A673 (cell line): ENCODE data around the gene CUX1. TPM values are rescaled to one million over a fixed set of nuclear protein-coding genes. Genes with fewer than 3 reads are reported as not detected.

Experiments
- BruUV-seq: library from RNA; stranded (reverse); fragments of 400-500 nt; replicated peaks from 2 replicates; lab custom pipeline; 2021; lab: Mats Ljungman, UMichigan
- CTCF ChIA-PET: fragments of 300-600 bp; sonication (Branson Sonifier 250); formaldehyde crosslinking; loops from one replicate; lab custom pipeline; 2022; ENCODE audit warnings: antibody characterized with exemption; lab: Charles Lee
- POLR2A ChIA-PET: fragments of 300-600 bp; sonication (Branson Sonifier 250); formaldehyde crosslinking; loops from one replicate; lab custom pipeline; 2022; ENCODE audit warnings: antibody characterized with exemption; ENCODE audit not compliant: low non-redundant PET; lab: Charles Lee
- DNase-seq: peaks from one replicate; pipeline ENCODE4 v3.0.0-alpha.2; 2015; ENCODE audit warnings: low spot score
- H3K27ac ChIP-seq: fragments of 200-600 bp; sonication (generic); 2 replicates; pipeline ENCODE4 v1.5.1; 2016; ENCODE audit warnings: mixed run types, low read depth, mild to moderate bottlenecking, mixed read lengths, antibody characterized with exemption, low read length; ENCODE audit not compliant: poor library complexity, severe bottlenecking
- H3K27me3 ChIP-seq: fragments of 200-600 bp; sonication (generic); replicated peaks from 2 replicates; pipeline ENCODE4 v1.6.1; 2017; ENCODE audit warnings: mixed run types, low read depth, mild to moderate bottlenecking, mixed read lengths, antibody characterized with exemption, low read length; ENCODE audit not compliant: insufficient read depth, poor library complexity
- H3K36me3 ChIP-seq: fragments of 200-600 bp; sonication (generic); 2 replicates; pipeline ENCODE4 v1.6.1; 2016; ENCODE audit warnings: mixed run types, mild to moderate bottlenecking, mixed read lengths, antibody characterized with exemption, low read length; ENCODE audit not compliant: insufficient read depth, poor library complexity, severe bottlenecking
- H3K4me1 ChIP-seq: fragments of 200-600 bp; sonication (generic); 2 replicates; pipeline ENCODE4 v1.6.1; 2017; ENCODE audit warnings: mixed run types, mild to moderate bottlenecking, mixed read lengths, antibody characterized with exemption, low read length; ENCODE audit not compliant: insufficient read depth, poor library complexity, severe bottlenecking
- H3K4me3 ChIP-seq: fragments of 200-600 bp; sonication (generic); 2 replicates; pipeline ENCODE4 v1.5.1; 2016; ENCODE audit warnings: low read depth, mixed run types, mild to moderate bottlenecking, mixed read lengths, low read length; ENCODE audit not compliant: poor library complexity, severe bottlenecking
- H3K9me3 ChIP-seq: fragments of 200-600 bp; sonication (generic); 2 replicates; pipeline ENCODE4 v1.6.1; 2016; ENCODE audit warnings: mixed run types, low read depth, mild to moderate bottlenecking, mixed read lengths, antibody characterized with exemption, low read length; ENCODE audit not compliant: poor library complexity, severe bottlenecking
- EZH2 ChIP-seq: fragments of 200-600 bp; sonication (generic); IDR thresholded peaks from 2 replicates; pipeline ENCODE4 v1.6.1; 2017; ENCODE audit warnings: borderline replicate concordance, low read depth, mild to moderate bottlenecking, mixed read lengths, antibody characterized with exemption, low read length; ENCODE audit not compliant: poor library complexity, severe bottlenecking
- intact Hi-C: fragments of 100-400 bp; cut with micrococcal nuclease; formaldehyde crosslinking; loops from one replicate; pipeline ENCODE4 v1.10.0; 2022; ENCODE audit not compliant: unreplicated experiment
- total RNA-seq: library from RNA; stranded (reverse); gene quantifications from 2 replicates; pipeline ENCODE4 v1.2.3, GENCODE V29; 2021
- TF ChIP-seq, protein P1 (sequence below): fragments of 300-800, 200-600 bp; sonication (generic); conservative IDR thresholded peaks from 2 replicates; pipeline ENCODE4 v1.5.1; 2017; ENCODE audit warnings: low read depth, mild to moderate bottlenecking, antibody characterized with exemption, low read length, moderate library complexity, mixed read lengths

CUX1 gene
- total RNA-seq, 1 experiment from 2014 or later = 49.4 TPM

DNA sequence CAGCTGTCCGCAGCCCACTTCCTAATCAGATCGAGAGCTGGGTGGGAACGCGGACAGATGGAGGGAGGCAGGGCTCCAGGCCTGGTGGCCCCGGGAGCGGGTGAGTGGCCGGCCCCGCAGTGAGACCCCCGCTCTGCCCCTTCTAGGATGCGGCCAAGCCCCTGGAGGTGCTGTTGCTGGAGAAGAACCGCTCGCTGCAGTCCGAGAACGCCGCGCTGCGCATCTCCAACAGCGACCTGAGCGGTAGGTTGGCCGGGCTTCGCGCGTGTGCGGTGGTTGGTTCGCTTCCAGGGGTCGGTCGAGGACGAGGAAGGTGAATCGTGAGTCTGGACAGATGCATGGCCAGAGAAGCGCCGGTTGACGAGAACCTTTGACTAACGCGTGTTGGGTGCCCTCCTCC is 377.9 kb downstream of the CUX1 start:
- no peak for TF ChIP-seq EZH2
- TF ChIP-seq, protein P1, sequence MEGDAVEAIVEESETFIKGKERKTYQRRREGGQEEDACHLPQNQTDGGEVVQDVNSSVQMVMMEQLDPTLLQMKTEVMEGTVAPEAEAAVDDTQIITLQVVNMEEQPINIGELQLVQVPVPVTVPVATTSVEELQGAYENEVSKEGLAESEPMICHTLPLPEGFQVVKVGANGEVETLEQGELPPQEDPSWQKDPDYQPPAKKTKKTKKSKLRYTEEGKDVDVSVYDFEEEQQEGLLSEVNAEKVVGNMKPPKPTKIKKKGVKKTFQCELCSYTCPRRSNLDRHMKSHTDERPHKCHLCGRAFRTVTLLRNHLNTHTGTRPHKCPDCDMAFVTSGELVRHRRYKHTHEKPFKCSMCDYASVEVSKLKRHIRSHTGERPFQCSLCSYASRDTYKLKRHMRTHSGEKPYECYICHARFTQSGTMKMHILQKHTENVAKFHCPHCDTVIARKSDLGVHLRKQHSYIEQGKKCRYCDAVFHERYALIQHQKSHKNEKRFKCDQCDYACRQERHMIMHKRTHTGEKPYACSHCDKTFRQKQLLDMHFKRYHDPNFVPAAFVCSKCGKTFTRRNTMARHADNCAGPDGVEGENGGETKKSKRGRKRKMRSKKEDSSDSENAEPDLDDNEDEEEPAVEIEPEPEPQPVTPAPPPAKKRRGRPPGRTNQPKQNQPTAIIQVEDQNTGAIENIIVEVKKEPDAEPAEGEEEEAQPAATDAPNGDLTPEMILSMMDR = no peak
- no TSS peak for BruUV-seq
- ChIA-PET CTCF (no interaction called here), POLR2A (no interaction called here)
- H3K36me3 ChIP-seq = no peaks in the 10 kb centered on the region
- H3K9me3 ChIP-seq = no peaks in the 10 kb centered on the region
- intact Hi-C loops = no loop called here
- H3K4me3 ChIP-seq = no peak overlapping the region
- no peak overlapping the region for H3K27ac ChIP-seq
- H3K4me1 ChIP-seq = peaks cover 9% of the 10 kb centered on the region
- no peak for DNase-seq
- no peaks in the 10 kb centered on the region for H3K27me3 ChIP-seq

DNA sequence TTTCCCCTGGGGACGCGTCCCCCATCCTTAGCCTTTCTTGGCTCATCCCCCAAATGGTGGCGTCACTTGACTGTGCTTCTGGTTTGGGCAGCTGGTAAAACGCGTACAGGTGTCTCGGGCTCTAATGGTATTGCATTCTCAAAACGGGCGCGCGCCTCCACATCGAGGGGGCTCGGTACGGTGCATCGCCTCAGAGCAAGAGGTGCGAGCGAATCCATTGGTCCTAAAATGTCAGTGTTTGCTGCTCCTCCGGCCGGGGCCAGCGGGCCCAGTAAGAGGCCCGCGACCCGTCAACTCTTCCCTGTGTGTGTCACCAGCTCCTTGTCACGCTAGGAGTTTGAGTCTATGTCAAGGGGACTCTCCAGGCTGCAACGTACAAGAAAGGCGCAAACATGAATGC is 378.6 kb downstream of the CUX1 start:
- BruUV-seq = no TSS peak
- DNase-seq = no peak
- peaks cover 9% of the 10 kb centered on the region for H3K4me1 ChIP-seq
- no peaks in the 10 kb centered on the region for H3K9me3 ChIP-seq
- ChIA-PET POLR2A (no interaction called here), CTCF (no interaction called here)
- H3K36me3 ChIP-seq = no peaks in the 10 kb centered on the region
- H3K4me3 ChIP-seq = no peak overlapping the region
- intact Hi-C loops = no loop called here
- TF ChIP-seq, protein P1 = no peak
- no peak for TF ChIP-seq EZH2
- H3K27ac ChIP-seq = no peak overlapping the region
- H3K27me3 ChIP-seq = no peaks in the 10 kb centered on the region

DNA sequence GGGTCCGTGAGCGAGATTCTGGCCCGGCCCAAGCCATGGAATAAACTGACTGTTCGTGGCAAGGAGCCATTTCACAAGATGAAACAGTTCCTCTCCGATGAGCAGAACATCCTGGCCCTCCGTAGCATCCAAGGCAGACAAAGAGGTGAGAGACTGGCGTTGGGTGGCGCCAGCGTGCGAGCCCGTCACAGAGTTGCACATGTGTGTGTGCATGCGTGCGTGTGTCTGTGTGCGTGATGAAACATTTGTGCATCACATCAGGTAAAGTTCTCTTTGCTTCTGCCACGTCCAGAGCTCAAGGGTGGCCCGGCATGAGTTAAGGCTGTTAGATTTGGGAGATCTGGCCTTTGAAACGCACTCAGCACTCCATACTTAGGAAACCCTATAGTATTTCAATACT is 379.7 kb downstream of the CUX1 start:
- Histone ChIP-seq H3K9me3 (no peaks in the 10 kb centered on the region), H3K27me3 (no peaks in the 10 kb centered on the region), H3K4me3 (no peak overlapping the region), H3K4me1 (peaks cover 9% of the 10 kb centered on the region), H3K36me3 (no peaks in the 10 kb centered on the region), H3K27ac (no peak overlapping the region)
- intact Hi-C loops = no loop called here
- CTCF ChIA-PET = no interaction called here
- DNase-seq = no peak
- BruUV-seq = no TSS peak
- TF ChIP-seq, protein P1 = no peak
- TF ChIP-seq EZH2 = no peak
- POLR2A ChIA-PET = no interaction called here
